Measurements from ENCODE around the gene ZMYND8. TPM values are rescaled to one million over a fixed set of nuclear protein-coding genes. Genes with fewer than 3 reads are reported as not detected.

The ZMYND8 gene
- total and polyA plus RNA-seq, 2 of the 4 experiments (the other 2 are of a cell fraction), result 24.0 to 28.2 TPM

- Histone ChIP-seq H3K56ac (ENCODE audit: extremely low read depth, insufficient read depth, low read length) (no peak overlapping the region), H4K8ac (ENCODE audit: low read depth in 2 of 2, low read length in 2 of 2) (no peak overlapping the region), H3K4me1 (ENCODE audit: control insufficient read depth, insufficient read depth, low read length) (peaks cover 2% of the 10 kb centered on the region; the same call in 1 of the 2 replicates), H2AFZ (replicated peaks; ENCODE audit: low read length, poor library complexity) (no peak overlapping the region), H3K9me1 (ENCODE audit: insufficient read depth, low read length) (peaks cover 11% of the 10 kb centered on the region), H3K27me3 (ENCODE audit: control insufficient read depth, insufficient read depth, low read length) (no peaks in the 10 kb centered on the region), H3K36me3 (ENCODE audit: control insufficient read depth, insufficient read depth, low read length) (peaks cover 51% of the 10 kb centered on the region), H3K27ac (ENCODE audit: insufficient read depth, low read length) (no peak overlapping the region), H3K9me3 (ENCODE audit: control insufficient read depth, insufficient read depth, low read length) (no peaks in the 10 kb centered on the region), H2BK15ac (ENCODE audit: low read depth, low read length) (no peak overlapping the region), H2BK5ac (ENCODE audit: low read depth, low read length, poor library complexity, severe bottlenecking) (no peak overlapping the region), H2BK20ac (ENCODE audit: low read depth, low read length) (no peak overlapping the region), H4K20me1 (ENCODE audit: insufficient read depth, low read length) (no peaks in the 10 kb centered on the region), H4K91ac (ENCODE audit: insufficient read depth, low read depth, low read length) (no peak overlapping the region), H3K23ac (ENCODE audit: low read depth, low read length) (no peak overlapping the region), H3K4me2 (ENCODE audit: low read depth, low read length) (no peak overlapping the region), H3K4ac (ENCODE audit: low read depth, low read length) (no peak overlapping the region), H3K4me3 (ENCODE audit: insufficient read depth, low read depth, low read length) (no peak overlapping the region), H3K14ac (replicated peaks; ENCODE audit: low read depth, low read length) (no peak overlapping the region), H2AK5ac (ENCODE audit: low read depth, low read length) (no peak overlapping the region), H3K9ac (ENCODE audit: low read depth, low read length) (no peak overlapping the region), H4K5ac (ENCODE audit: low read depth, low read length) (no peak overlapping the region), H2AK9ac (replicated peaks; ENCODE audit: low read depth, low read length, poor library complexity) (no peak overlapping the region), H3K18ac (ENCODE audit: low read depth, low read length) (no peak overlapping the region), H3K79me1 (ENCODE audit: low read depth in 1 of 2, low read length in 2 of 2) (peaks cover 32 to 53% of the 10 kb centered on the region in 2 experiments; a peak in 3 of 4 replicates), H2BK120ac (ENCODE audit: low read depth, low read length) (no peak overlapping the region)
- intact Hi-C loops (cut with micrococcal nuclease), result no loop called here
- CTCF ChIA-PET, result interaction anchor here (4.7 kb wide), 1 partner anchor 167 kb away, joined by 20 read pairs; no protein-coding TSS in a partner anchor
- POLR2A ChIA-PET (ENCODE audit: unreplicated experiment), result interaction anchor here (0.7 kb wide), 1 partner anchor 87 kb away, joined by 20 read pairs; no protein-coding TSS in a partner anchor
- in situ Hi-C loops (cut with MboI; ENCODE audit: low sequenced_read_pairs), result no loop called here
- dilution Hi-C loops (cut with HindIII; ENCODE audit: low sequenced_read_pairs, unreplicated experiment), result no loop called here
- DNase-seq (no peak), ATAC-seq (ENCODE audit: low read depth) (no peak)
- no TSS peak for BruUV-seq (replicated peaks)
- TF ChIP-seq MAZ (IDR thresholded peaks at IDR 0.05; ENCODE audit: borderline replicate concordance, low read depth, low read length), result no peak
- no peak for TF ChIP-seq FOS (IDR thresholded peaks at IDR 0.05; ENCODE audit: low read depth, low read length)
- no peak for TF ChIP-seq POLR2A (IDR thresholded peaks at IDR 0.05; ENCODE audit: low read depth, low read length)
- WGBS, 2 experiments (ENCODE audit: extremely low coverage in 2 of 2, insufficient read length in 1 of 2), result 90% methylated on average over 4 of the region's 7 CpGs; no CpG with 5 or more reads in 1 of the 2 experiments
Measured at GRCh38 chr20:47216819-47217410, 139.6 kb downstream of the ZMYND8 start.

Data from IMR-90 (cell line).